Esophagus muscularis mucosa (tissue), 3 donors: ENCODE data around the gene BAD.

Experiments used
- CTCF ChIP-seq, 3 experiments: fragments of 200-600 bp in 2 of 3; fragments of 450-650 bp in 1 of 3; sonication (generic) in 2 of 3; IDR thresholded peaks; one replicate each; pipeline ENCODE4 v1.5.1; 2017 to 2019; ENCODE audit warnings: antibody characterized with exemption in 3 of 3, mild to moderate bottlenecking in 2 of 3, moderate library complexity in 1 of 3
- POLR2A ChIP-seq: fragments of 450-650 bp; IDR thresholded peaks from one replicate; pipeline ENCODE4 v1.6.1; 2017; ENCODE audit warnings: antibody characterized with exemption, moderate library complexity, mild to moderate bottlenecking, low read depth
- POLR2AphosphoS5 ChIP-seq, 2 donors: sonication (generic); formaldehyde crosslinking; IDR thresholded peaks; one replicate each; pipeline ENCODE4 v1.6.1; 2017; ENCODE audit warnings: antibody characterized with exemption in 2 of 2

- TF ChIP-seq POLR2AphosphoS5 (IDR thresholded peaks at IDR 0.05), result no peak
- TF ChIP-seq POLR2A, result no peak
- no peak for TF ChIP-seq CTCF (IDR thresholded peaks at IDR 0.05)
Observed at GRCh38 chr11:64253043-64253442, 31.4 kb downstream of the BAD start.
